GM23338 (cell line): ENCODE measurements around the gene IFNLR1. TPM values are rescaled to one million over a fixed set of nuclear protein-coding genes. Genes with fewer than 3 reads are reported as not detected.

Experiments used
- ATAC-seq: fragments of 200-7000 bp; cut with Tn5 transposase; 3 replicates; pipeline ENCODE4 v1.9.1; 2020
- DNase-seq: peaks from one replicate; pipeline ENCODE4 v3.0.0-alpha.2; 2015; ENCODE audit warnings: low spot score
- H2AFZ ChIP-seq: fragments of 200-600 bp; sonication (generic); 2 replicates; pipeline ENCODE4 v1.8.0; 2016; ENCODE audit warnings: antibody characterized with exemption, mild to moderate bottlenecking, moderate library complexity
- H3F3A ChIP-seq: fragments of 200-600 bp; sonication (generic); replicated peaks from 2 replicates; pipeline ENCODE4 v1.8.0; 2017; ENCODE audit warnings: antibody characterized with exemption, mixed run types, low read depth
- H3K27ac ChIP-seq: fragments of 200-600 bp; sonication (generic); 2 replicates; pipeline ENCODE4 v1.6.1; 2016; ENCODE audit warnings: low read depth
- H3K27me3 ChIP-seq: fragments of 200-600 bp; sonication (generic); 2 replicates; pipeline ENCODE4 v1.8.0; 2016; ENCODE audit warnings: mild to moderate bottlenecking, mixed run types, moderate library complexity; ENCODE audit not compliant: insufficient read depth
- H3K36me3 ChIP-seq: fragments of 200-600 bp; sonication (generic); 2 replicates; pipeline ENCODE4 v1.8.0; 2016; ENCODE audit warnings: mild to moderate bottlenecking; ENCODE audit not compliant: insufficient read depth
- H3K4me1 ChIP-seq: fragments of 200-600 bp; sonication (generic); 2 replicates; pipeline ENCODE4 v1.8.0; 2016; ENCODE audit warnings: mild to moderate bottlenecking, moderate library complexity; ENCODE audit not compliant: insufficient read depth
- H3K4me2 ChIP-seq: fragments of 200-600 bp; sonication (generic); 2 replicates; pipeline ENCODE4 v1.7.1; 2017; ENCODE audit warnings: mixed run types
- H3K4me3 ChIP-seq: fragments of 200-600 bp; sonication (generic); 2 replicates; pipeline ENCODE4 v1.6.1; 2016; ENCODE audit warnings: mixed run types
- H3K79me2 ChIP-seq: fragments of 200-600 bp; sonication (generic); replicated peaks from 2 replicates; pipeline ENCODE4 v1.8.0; 2017; ENCODE audit warnings: mild to moderate bottlenecking; ENCODE audit not compliant: insufficient read depth
- H3K9me2 ChIP-seq: fragments of 200-600 bp; sonication (generic); 2 replicates; pipeline ENCODE4 v1.8.0; 2017; ENCODE audit not compliant: insufficient read depth
- H4K20me1 ChIP-seq: fragments of 200-600 bp; sonication (generic); replicated peaks from 2 replicates; pipeline ENCODE4 v1.8.0; 2017; ENCODE audit warnings: mild to moderate bottlenecking; ENCODE audit not compliant: insufficient read depth
- H3K27ac Mint-ChIP-seq: 2 replicates; pipeline ENCODE4 v1.8.0; 2020; ENCODE audit warnings: inconsistent platforms, mild to moderate bottlenecking, moderate library complexity, mixed read lengths
- H3K27me3 Mint-ChIP-seq: 3 replicates; pipeline ENCODE4 v1.8.0; 2022; ENCODE audit warnings: low read depth, mild to moderate bottlenecking, moderate library complexity, mixed read lengths, inconsistent platforms; ENCODE audit not compliant: insufficient read depth, poor library complexity
- H3K36me3 Mint-ChIP-seq: 3 replicates; pipeline ENCODE4 v1.8.0; 2021; ENCODE audit warnings: low read depth, mild to moderate bottlenecking, inconsistent platforms, moderate library complexity, mixed read lengths
- H3K4me1 Mint-ChIP-seq: 3 replicates; pipeline ENCODE4 v1.8.0; 2020; ENCODE audit warnings: mild to moderate bottlenecking, inconsistent platforms, mixed read lengths
- H3K4me3 Mint-ChIP-seq: 3 replicates; pipeline ENCODE4 v1.8.0; 2021; ENCODE audit warnings: moderate library complexity, mild to moderate bottlenecking, inconsistent platforms, mixed read lengths
- H3K9me3 Mint-ChIP-seq: 3 replicates; pipeline ENCODE4 v1.8.0; 2020; ENCODE audit warnings: moderate library complexity, mild to moderate bottlenecking, inconsistent platforms, mixed read lengths
- CREB1 ChIP-seq: fragments of 250-450 bp; sonication (Bioruptor Pico); IDR thresholded peaks from 2 replicates; pipeline ENCODE4 v1.5.0; 2020; ENCODE audit warnings: low read depth, mild to moderate bottlenecking, moderate library complexity
- EZH2 ChIP-seq: fragments of 200-600 bp; sonication (generic); IDR thresholded peaks from one replicate; pipeline ENCODE4 v1.8.0; 2017; ENCODE audit warnings: antibody characterized with exemption, mild to moderate bottlenecking, low read depth; ENCODE audit not compliant: unreplicated experiment
- EZH2phosphoT487 ChIP-seq: fragments of 200-600 bp; sonication (generic); IDR thresholded peaks from one replicate; pipeline ENCODE4 v1.8.1; 2018; ENCODE audit warnings: antibody characterized with exemption; ENCODE audit not compliant: unreplicated experiment
- JUNB ChIP-seq: IDR thresholded peaks from one replicate; pipeline ENCODE4 v1.6.1; 2016; ENCODE audit warnings: antibody characterized with exemption; ENCODE audit not compliant: unreplicated experiment
- POLR2AphosphoS5 ChIP-seq: IDR thresholded peaks from 2 replicates; pipeline ENCODE4 v1.6.1; 2016; ENCODE audit warnings: antibody characterized with exemption, low read depth
- STAT1 ChIP-seq: IDR thresholded peaks from one replicate; pipeline ENCODE4 v1.6.1; 2016; ENCODE audit warnings: antibody characterized with exemption; ENCODE audit not compliant: unreplicated experiment
- ZNF114 ChIP-seq: fragments of 250-450 bp; sonication (Bioruptor Pico); IDR thresholded peaks from 2 replicates; pipeline ENCODE4 v1.5.0; 2020; ENCODE audit warnings: mild to moderate bottlenecking, moderate library complexity
- ZNF331 ChIP-seq: fragments of 250-450 bp; sonication (Bioruptor Pico); IDR thresholded peaks from 2 replicates; pipeline ENCODE4 v1.5.0; 2020; ENCODE audit warnings: low read depth, mild to moderate bottlenecking, moderate library complexity
- polyA plus RNA-seq: library from polyadenylated mRNA; unstranded; fragments of >200 nt; fragmentation: Nextera tagmentation; extraction: Ambion mirVana; gene quantifications from 2 replicates; pipeline ENCODE4 v1.2.1, GENCODE V29; 2016
- total RNA-seq: library from RNA; depleted of rRNA; stranded (reverse); fragments of >200 nt; shearing (Covaris generic); gene quantifications from 2 replicates; pipeline ENCODE4 v1.2.3, GENCODE V29; 2014
- TF ChIP-seq, protein P1 (sequence below): IDR thresholded peaks from 2 replicates; pipeline ENCODE4 v1.6.1; 2016; ENCODE audit warnings: antibody characterized with exemption
- TF ChIP-seq, protein P2 (sequence below): IDR thresholded peaks from one replicate; pipeline ENCODE4 v1.6.1; 2018; ENCODE audit warnings: antibody characterized with exemption; ENCODE audit not compliant: unreplicated experiment
- TF ChIP-seq, protein P3 (sequence below), 2 experiments: fragments of 200-600 bp in 1 of 2; sonication (generic) in 1 of 2; conservative IDR thresholded peaks; 2 replicates each; pipeline versions ENCODE4 v1.5.1 to v1.6.1; 2016 to 2017; ENCODE audit warnings: antibody characterized with exemption in 2 of 2, low read depth in 2 of 2, mild to moderate bottlenecking in 2 of 2, moderate library complexity in 1 of 2

Gene IFNLR1
- total and polyA plus RNA-seq, 2 experiments from 2014 or later = 4.2 to 6.2 TPM

DNA sequence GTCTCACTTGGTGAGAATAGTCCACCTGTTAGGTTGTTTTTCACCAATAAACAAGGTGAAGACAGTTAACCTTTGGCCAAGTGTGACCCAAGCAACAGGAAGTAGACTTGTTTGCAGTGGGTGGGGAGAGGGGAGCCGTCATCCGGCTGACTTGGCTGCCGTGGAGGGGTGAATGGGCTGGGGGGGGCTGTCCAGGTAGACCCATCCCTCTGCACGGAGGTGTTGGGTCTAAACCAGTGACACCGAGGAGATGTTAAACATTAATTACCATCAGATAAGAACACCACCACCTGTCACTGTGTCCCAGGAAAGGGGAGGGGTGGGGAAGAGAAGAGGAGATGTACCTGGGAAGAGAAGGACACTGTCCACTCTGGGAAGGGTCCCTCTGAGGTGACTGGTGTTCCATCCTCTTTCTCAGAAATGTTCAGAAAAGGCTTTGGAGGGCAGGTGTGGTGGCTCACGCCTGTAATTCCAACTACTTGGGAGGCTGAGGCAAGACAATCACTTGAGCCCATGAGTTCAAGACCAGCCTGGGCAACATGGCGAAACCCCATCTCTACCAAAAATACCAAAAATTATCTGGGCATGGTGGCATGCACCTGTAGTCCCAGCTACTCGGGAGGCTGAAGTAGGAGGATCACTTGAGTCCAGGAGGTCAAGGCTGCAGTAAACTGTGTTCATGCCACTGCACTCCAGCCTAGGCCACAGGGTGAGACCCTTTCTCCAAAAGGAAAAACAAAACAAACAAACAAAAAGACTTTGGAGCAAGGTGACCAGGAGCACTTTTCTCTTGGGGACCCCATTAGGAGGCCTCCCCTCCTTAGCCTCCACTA lies 68.5 kb downstream of the IFNLR1 start (continued):
- TF ChIP-seq, protein P1, sequence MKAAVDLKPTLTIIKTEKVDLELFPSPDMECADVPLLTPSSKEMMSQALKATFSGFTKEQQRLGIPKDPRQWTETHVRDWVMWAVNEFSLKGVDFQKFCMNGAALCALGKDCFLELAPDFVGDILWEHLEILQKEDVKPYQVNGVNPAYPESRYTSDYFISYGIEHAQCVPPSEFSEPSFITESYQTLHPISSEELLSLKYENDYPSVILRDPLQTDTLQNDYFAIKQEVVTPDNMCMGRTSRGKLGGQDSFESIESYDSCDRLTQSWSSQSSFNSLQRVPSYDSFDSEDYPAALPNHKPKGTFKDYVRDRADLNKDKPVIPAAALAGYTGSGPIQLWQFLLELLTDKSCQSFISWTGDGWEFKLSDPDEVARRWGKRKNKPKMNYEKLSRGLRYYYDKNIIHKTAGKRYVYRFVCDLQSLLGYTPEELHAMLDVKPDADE = no peak
- TF ChIP-seq JUNB (no peak), ZNF331 (CRISPR knock-in tag) (no peak), POLR2AphosphoS5 (no peak)
- TF ChIP-seq, protein P2, sequence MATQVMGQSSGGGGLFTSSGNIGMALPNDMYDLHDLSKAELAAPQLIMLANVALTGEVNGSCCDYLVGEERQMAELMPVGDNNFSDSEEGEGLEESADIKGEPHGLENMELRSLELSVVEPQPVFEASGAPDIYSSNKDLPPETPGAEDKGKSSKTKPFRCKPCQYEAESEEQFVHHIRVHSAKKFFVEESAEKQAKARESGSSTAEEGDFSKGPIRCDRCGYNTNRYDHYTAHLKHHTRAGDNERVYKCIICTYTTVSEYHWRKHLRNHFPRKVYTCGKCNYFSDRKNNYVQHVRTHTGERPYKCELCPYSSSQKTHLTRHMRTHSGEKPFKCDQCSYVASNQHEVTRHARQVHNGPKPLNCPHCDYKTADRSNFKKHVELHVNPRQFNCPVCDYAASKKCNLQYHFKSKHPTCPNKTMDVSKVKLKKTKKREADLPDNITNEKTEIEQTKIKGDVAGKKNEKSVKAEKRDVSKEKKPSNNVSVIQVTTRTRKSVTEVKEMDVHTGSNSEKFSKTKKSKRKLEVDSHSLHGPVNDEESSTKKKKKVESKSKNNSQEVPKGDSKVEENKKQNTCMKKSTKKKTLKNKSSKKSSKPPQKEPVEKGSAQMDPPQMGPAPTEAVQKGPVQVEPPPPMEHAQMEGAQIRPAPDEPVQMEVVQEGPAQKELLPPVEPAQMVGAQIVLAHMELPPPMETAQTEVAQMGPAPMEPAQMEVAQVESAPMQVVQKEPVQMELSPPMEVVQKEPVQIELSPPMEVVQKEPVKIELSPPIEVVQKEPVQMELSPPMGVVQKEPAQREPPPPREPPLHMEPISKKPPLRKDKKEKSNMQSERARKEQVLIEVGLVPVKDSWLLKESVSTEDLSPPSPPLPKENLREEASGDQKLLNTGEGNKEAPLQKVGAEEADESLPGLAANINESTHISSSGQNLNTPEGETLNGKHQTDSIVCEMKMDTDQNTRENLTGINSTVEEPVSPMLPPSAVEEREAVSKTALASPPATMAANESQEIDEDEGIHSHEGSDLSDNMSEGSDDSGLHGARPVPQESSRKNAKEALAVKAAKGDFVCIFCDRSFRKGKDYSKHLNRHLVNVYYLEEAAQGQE = no peak

DNA sequence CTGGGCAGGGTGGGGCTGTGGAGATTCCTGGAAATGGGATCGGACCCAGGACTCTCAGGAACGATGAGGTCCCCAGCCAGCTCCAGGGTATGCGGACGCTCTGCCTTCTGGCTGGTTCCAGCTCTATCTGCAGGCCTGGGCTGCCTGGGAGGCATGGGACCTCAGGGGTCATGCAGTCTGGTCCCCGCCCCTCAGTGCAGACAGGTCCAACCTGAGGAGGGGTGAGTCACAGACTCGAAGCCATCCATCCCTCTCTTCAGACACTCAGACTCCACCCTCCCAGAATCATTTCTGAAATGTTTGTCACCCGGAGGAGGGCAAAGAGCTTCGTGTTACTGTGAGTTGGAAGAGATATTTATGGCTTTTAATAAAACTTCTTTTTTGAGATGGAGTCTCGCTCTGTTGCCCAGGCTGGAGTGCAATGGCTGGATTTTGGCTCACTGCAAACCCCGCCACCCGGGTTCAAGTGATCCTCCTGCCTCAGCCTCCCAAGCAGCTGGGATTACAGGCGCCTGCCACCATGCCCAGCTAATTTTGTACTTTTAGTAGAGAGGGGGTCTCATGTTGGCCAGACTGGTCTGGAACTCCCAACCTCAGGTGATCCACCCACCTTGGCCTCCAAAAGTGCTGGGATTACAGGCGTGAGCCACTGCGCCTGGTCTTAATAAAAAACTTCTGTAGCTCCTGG lies 69.2 kb downstream of the IFNLR1 start:
- no peak overlapping the region for H3K4me3 Mint-ChIP-seq
- no peaks in the 10 kb centered on the region for H3K27me3 ChIP-seq
- no peaks in the 10 kb centered on the region for H3K9me2 ChIP-seq
- no peak overlapping the region for H3K27ac ChIP-seq
- H3K4me3 ChIP-seq = no peak overlapping the region
- DNase-seq (no peak), ATAC-seq (no peak)
- peaks cover 11% of the 10 kb centered on the region for H3K4me1 Mint-ChIP-seq
- no peaks in the 10 kb centered on the region for H3K79me2 ChIP-seq
- H4K20me1 ChIP-seq = no peaks in the 10 kb centered on the region
- H3K36me3 ChIP-seq = no peaks in the 10 kb centered on the region
- no peaks in the 10 kb centered on the region for H3K36me3 Mint-ChIP-seq
- peaks cover 13% of the 10 kb centered on the region; the same call in 1 of the 2 replicates for H3K4me1 ChIP-seq
- no peak overlapping the region for H3K27ac Mint-ChIP-seq
- H3F3A ChIP-seq = no peaks in the 10 kb centered on the region
- peaks cover 7% of the 10 kb centered on the region for H3K27me3 Mint-ChIP-seq
- H3K4me2 ChIP-seq = no peak overlapping the region
- H2AFZ ChIP-seq = no peak overlapping the region
- no peaks in the 10 kb centered on the region for H3K9me3 Mint-ChIP-seq
- TF ChIP-seq, protein P3, sequence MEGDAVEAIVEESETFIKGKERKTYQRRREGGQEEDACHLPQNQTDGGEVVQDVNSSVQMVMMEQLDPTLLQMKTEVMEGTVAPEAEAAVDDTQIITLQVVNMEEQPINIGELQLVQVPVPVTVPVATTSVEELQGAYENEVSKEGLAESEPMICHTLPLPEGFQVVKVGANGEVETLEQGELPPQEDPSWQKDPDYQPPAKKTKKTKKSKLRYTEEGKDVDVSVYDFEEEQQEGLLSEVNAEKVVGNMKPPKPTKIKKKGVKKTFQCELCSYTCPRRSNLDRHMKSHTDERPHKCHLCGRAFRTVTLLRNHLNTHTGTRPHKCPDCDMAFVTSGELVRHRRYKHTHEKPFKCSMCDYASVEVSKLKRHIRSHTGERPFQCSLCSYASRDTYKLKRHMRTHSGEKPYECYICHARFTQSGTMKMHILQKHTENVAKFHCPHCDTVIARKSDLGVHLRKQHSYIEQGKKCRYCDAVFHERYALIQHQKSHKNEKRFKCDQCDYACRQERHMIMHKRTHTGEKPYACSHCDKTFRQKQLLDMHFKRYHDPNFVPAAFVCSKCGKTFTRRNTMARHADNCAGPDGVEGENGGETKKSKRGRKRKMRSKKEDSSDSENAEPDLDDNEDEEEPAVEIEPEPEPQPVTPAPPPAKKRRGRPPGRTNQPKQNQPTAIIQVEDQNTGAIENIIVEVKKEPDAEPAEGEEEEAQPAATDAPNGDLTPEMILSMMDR (conservative IDR thresholded peaks at IDR 0.05; ENCODE audit: low read depth in 2 of 2) = no peak
- TF ChIP-seq, protein P1 = no peak
- TF ChIP-seq ZNF114 (CRISPR knock-in tag) (no peak), EZH2 (no peak), JUNB (no peak), STAT1 (no peak), EZH2phosphoT487 (no peak), CREB1 (CRISPR knock-in tag) (no peak)
